ENCODE results near the gene CUZD1.

Gene CUZD1

DNA sequence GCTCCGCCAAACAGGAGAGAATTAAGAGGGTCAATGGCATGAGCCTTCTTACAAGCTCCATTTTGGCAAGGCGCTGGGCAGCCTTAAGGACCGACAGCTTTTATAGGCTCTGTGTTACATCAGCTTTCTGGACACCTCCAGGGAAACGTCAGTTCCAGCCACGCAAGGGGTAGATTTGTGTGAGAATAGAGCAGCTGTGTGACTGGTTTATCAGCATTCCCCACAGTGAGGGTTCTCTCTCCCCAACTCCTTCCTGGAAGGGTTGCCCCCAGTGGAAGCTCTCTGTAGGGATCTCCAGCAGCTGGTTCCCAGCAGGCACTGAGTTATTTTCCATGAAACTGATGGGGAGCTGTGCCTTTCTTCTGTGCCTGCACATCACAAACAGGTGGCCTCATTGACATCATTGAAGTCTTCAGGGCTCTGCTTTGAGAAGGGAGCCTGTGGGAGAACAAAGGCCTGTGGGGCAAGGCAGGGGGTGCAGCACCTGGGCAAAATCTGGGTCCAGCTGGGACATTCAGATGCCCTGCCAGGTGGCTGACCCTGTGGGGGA is at the start of gene CUZD1:
Gene CUZD1, minus strand, starts transcription at position 75 of the 550 bp plus-strand sequence. Its CDS starts 14 bp downstream, at position 61.
- no peak for DNase-seq (ENCODE audit: low spot score)
- TF ChIP-seq, protein P1, sequence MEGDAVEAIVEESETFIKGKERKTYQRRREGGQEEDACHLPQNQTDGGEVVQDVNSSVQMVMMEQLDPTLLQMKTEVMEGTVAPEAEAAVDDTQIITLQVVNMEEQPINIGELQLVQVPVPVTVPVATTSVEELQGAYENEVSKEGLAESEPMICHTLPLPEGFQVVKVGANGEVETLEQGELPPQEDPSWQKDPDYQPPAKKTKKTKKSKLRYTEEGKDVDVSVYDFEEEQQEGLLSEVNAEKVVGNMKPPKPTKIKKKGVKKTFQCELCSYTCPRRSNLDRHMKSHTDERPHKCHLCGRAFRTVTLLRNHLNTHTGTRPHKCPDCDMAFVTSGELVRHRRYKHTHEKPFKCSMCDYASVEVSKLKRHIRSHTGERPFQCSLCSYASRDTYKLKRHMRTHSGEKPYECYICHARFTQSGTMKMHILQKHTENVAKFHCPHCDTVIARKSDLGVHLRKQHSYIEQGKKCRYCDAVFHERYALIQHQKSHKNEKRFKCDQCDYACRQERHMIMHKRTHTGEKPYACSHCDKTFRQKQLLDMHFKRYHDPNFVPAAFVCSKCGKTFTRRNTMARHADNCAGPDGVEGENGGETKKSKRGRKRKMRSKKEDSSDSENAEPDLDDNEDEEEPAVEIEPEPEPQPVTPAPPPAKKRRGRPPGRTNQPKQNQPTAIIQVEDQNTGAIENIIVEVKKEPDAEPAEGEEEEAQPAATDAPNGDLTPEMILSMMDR (IDR thresholded peaks at IDR 0.05; ENCODE audit: extremely low read depth, missing control alignments) = no peak

DNA sequence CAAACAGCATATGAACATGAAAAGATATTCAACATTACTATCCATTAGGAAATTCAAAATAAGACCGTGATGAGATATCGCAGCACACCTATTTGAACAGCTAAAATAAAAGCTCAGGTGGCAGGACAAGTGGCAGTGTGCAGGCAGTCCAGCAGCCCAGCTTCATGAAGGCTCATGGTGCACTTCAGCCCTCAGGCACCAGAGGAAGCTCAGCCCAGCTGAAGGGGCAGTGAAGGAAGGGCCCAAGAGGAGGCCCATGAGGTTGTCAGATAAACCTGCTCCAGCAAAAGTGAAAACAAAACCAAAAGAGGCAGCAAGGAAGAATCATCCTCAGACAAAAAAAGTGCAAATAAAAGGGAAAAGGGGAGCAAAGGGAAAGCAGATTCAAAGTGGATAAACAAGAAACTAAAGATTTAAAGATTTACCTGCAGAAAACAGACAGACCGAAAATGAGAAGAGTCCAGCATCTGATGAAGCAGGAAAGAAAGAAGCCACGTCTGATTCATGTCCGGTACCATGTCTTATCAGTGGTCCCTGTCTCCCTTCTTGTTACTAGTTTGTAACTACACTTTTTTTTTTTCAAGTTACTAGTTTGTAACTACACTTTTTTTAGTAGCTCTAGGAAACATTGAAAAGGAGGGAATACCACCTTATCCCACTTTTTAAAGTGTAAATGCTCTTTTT is 48.7 kb upstream of the CUZD1 start:
- DNase-seq (ENCODE audit: low spot score) = peak; percentile 22
- TF ChIP-seq, protein P1 (IDR thresholded peaks at IDR 0.05; ENCODE audit: extremely low read depth, missing control alignments) = no peak

DNA sequence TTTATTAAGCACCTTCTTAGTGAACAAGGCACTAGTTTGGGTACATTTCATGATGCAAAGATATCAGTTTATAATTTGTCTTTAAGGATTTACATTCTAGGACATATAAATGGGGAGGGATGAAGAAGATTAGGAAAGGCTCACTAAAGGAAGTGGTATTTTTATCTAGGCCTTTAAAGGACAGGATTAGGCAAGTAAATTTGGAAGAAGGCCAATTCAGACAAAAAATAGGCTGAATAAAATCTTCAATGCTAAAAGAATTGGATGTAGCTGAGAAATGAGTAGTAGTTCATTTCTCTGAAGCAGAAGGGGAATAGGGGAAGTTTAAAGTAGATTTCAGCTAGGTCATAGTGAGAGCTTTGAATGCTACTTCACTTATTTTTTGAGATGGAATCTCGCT is 38.5 kb upstream of the CUZD1 start:
- no peak for DNase-seq (ENCODE audit: low spot score)
- TF ChIP-seq, protein P1 (IDR thresholded peaks at IDR 0.05; ENCODE audit: extremely low read depth, missing control alignments) = no peak

- TF ChIP-seq, protein P1 (IDR thresholded peaks at IDR 0.05; ENCODE audit: extremely low read depth, missing control alignments) = no peak
- DNase-seq (ENCODE audit: low spot score) = no peak
Measured at GRCh38 chr10:122882766-122883165, 37.1 kb upstream of the CUZD1 start.

- TF ChIP-seq, protein P1 (IDR thresholded peaks at IDR 0.05; ENCODE audit: extremely low read depth, missing control alignments) = no peak
- peak; percentile 94 for DNase-seq (ENCODE audit: low spot score)
Measured at GRCh38 chr10:122879339-122880273, 33.9 kb upstream of the CUZD1 start, which contains the start of gene FAM24B. Gene FAM24B (minus strand): TSS chr10:122879581. CDS start chr10:122850515, 29,066 bp downstream.

DNA sequence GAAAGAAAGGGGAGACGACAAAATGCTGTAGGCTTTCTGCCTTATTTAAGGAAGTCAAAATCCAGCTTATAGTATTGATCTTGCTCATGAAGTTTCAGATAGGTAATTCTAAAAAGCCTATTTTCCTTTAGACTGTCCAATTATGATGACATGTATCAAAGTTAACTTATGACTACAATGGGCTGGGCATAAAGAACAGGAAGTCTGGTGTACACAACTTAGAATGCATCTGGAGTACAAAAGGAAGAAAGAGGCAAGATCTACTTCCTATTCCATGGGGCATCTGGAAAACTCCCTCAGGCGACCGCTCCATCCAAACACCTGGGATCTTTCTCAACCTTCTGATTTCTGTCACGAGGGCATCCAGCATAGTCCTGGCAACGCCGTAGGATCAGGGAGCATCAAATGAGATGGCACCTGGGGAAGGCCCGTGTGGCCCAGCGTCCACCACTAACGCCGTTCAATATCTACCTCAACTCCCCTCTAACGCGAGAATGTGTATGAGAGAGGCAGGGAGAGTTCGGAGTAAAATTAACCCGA is 33.2 kb upstream of the CUZD1 start:
- TF ChIP-seq, protein P1 (IDR thresholded peaks at IDR 0.05; ENCODE audit: extremely low read depth, missing control alignments) = no peak
- DNase-seq (ENCODE audit: low spot score) = peak; percentile 9
